ENCODE results near the gene RUFY4. TPM values are rescaled to one million over a fixed set of nuclear protein-coding genes. Genes with fewer than 3 reads are reported as not detected.

RUFY4 gene
- total RNA-seq, 1 experiment from 2014 or later, result not detected

Other genes starting within 250 kb of the RUFY4 start
- 9.6 and 10.5 TPM in 2 replicates for gene TNS1, start 66.3 kb upstream of the RUFY4 start, total RNA-seq (2014; rRNA removed; shearing (Covaris generic))
- gene CXCR2, start 56.8 kb downstream of the RUFY4 start, total RNA-seq (2014; rRNA removed; shearing (Covaris generic)), result 0.10 and 0.50 TPM in 2 replicates
- gene CXCR1, start 97.7 kb downstream of the RUFY4 start, total RNA-seq (2014; rRNA removed; shearing (Covaris generic)), result not detected in 2 replicates
- 422 and 493 TPM in 2 replicates for gene ARPC2, start 147.9 kb downstream of the RUFY4 start, total RNA-seq (2014; rRNA removed; shearing (Covaris generic))
- 0.05 TPM in 1 of 2 replicates, not detected in the other for gene GPBAR1, start 191.8 kb downstream of the RUFY4 start, total RNA-seq (2014; rRNA removed; shearing (Covaris generic))
- gene AAMP, start 200.9 kb downstream of the RUFY4 start, total RNA-seq (2014; rRNA removed; shearing (Covaris generic)), result 226 and 244 TPM in 2 replicates
- 41.6 and 42.2 TPM in 2 replicates for gene PNKD, start 201.3 kb downstream of the RUFY4 start, total RNA-seq (2014; rRNA removed; shearing (Covaris generic))
- 78.7 and 93.7 TPM in 2 replicates for gene TMBIM1, start 223.2 kb downstream of the RUFY4 start, total RNA-seq (2014; rRNA removed; shearing (Covaris generic))

Data from HT1080 (cell line).